LNCaP clone FGC (cell line): ENCODE measurements around the gene SUB1.
"Not testable (repeated sequence)": the region's sequence is repeated elsewhere in the genome, so short reads cannot be mapped to it uniquely, and the experiment has no call there.

Experiments used
- DNase-seq: peaks from one replicate; pipeline ENCODE4 v3.0.0-alpha.2; 2011; ENCODE audit warnings: low read depth
- H3K4me3 ChIP-seq: 2 replicates; pipeline ENCODE4 v1.5.1; 2011; ENCODE audit warnings: mild to moderate bottlenecking, low read depth, low read length, control low read depth
- TF ChIP-seq, protein P1 (sequence below): IDR thresholded peaks from 2 replicates; pipeline ENCODE4 v1.5.1; 2012; ENCODE audit warnings: mild to moderate bottlenecking; ENCODE audit not compliant: control insufficient read depth, insufficient read depth; ENCODE audit errors: extremely low read depth

The SUB1 gene

DNA sequence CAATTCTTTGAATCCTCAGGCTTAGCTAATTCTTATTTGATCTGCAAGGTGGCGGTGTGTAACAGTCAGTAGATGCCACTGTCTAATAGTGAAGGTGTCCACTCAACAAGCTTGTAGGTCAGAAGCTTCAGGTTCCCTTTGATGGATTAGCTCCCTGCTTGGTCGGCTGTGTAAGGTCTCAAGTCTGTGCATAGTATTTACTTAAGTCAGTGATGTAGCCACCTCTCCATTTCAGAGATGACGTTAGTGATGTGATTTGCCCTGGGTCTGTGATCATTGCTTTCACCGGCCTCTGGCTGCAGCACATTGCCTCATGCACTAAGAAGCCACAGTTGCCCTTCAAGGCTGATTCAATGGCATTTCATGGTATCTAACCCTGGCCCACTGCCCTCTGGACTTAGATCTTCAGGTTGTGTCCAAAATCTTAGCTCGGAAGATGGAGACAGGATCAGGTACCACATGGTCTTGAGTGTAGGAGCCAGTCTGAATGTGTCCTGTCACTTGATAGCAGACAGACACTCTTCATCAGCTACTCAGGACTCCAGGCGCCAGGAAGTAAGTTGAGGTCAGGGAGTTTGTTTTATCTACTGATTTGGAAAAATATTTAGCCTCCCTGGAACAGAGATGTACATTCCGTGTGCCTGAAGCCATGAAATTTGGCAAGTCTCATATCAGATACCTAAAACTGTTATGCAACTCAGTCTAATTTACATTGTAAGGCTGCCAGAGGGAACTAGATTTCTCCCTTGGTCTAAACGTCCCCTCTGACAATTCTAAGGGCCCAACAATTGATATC, 42.9 kb downstream of the SUB1 start:
- no peak overlapping the region for H3K4me3 ChIP-seq
- TF ChIP-seq, protein P1, sequence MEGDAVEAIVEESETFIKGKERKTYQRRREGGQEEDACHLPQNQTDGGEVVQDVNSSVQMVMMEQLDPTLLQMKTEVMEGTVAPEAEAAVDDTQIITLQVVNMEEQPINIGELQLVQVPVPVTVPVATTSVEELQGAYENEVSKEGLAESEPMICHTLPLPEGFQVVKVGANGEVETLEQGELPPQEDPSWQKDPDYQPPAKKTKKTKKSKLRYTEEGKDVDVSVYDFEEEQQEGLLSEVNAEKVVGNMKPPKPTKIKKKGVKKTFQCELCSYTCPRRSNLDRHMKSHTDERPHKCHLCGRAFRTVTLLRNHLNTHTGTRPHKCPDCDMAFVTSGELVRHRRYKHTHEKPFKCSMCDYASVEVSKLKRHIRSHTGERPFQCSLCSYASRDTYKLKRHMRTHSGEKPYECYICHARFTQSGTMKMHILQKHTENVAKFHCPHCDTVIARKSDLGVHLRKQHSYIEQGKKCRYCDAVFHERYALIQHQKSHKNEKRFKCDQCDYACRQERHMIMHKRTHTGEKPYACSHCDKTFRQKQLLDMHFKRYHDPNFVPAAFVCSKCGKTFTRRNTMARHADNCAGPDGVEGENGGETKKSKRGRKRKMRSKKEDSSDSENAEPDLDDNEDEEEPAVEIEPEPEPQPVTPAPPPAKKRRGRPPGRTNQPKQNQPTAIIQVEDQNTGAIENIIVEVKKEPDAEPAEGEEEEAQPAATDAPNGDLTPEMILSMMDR: peak; percentile 40
- no peak for DNase-seq

DNA sequence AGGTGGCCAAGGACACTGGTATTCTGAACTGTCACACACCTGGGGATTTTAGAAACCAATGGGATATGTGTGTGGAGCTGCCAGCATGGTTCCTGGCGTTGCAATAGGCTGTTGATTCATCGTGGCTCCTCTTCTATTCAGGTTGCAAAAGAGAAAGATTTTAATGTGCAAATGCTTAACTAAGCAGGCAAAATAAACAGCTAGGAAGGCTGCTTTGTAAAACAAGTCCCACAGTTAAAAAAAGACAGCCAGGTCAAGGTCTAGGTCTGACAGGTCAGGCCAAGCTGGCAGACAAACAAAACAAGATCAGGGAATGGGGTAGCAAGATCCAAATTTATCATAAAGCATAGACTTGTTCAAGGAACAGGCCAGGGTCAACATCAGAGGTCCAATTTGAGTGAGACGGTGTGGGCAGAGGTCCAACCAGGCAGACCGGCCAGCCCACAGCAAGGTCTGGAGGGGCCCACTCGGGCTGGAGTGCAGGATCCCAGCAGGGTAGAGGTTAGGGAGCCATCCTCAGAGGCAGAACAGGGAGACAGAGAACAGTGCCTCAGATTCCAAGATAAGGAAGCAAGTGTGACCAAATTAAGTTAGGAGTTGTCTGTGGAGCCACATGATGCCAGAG, 45.6 kb downstream of the SUB1 start:
- no peak for DNase-seq
- TF ChIP-seq, protein P1: no peak
- no peak overlapping the region for H3K4me3 ChIP-seq

DNA sequence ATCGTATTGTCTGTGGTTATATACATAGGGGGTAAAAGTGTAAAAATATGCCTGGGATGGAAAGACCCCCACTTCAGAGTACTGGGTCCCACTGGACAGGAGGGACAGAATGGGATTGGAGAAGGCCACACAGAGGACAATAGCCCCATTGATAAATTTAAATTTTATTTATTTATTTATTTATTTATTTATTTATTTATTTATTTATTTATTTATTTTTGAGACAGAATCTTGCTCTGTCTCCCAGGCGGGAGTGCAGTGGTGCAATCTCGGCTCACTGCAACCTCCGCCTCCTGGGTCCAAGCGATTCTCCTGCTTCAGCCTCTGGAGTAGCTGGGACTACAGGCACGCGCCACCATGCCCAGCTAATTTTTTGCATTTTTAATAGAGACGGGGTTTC, 47.7 kb downstream of the SUB1 start:
- H3K4me3 ChIP-seq, DNase-seq: not testable (repeated sequence)

DNA sequence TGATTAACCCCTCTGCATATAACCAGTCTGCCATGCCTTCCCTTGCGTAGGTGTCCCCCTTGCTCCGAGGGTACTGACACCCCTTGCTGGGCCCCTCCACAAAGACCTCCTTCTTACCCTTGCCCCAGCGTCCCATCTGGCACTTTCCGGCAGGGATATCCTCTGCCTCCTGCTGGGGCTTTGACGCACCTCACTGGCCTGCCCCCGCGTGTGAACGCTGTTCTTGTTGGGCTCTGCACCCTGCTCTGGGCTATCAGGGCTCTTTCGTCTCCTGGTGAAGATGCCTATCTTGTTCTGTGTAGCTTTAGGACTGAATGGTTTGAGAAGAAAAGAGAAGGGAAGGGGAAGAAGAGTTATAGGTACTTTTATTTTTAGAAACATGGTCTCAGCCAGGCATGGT, 53.0 kb downstream of the SUB1 start:
- DNase-seq: no peak
- no peak overlapping the region for H3K4me3 ChIP-seq
- TF ChIP-seq, protein P1: no peak

DNA sequence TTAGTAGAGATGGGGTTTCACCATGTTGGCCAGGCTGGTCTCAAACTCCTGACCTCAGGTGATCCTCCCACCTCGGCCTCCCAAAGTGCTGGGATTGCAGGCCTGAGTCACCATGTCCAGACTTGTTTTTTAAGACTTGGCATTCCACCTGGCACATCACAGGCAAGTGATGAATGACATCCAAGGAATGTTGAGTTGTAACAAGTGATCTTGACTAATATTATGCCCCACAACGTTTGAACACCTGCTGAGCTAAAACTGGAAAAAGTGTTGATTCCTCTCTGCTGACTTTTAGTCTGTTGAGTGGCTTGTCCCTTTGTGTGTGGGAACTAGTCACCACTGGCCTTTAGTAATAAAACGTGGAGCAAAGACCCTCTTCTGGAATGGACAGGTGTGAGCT, 54.6 kb downstream of the SUB1 start:
- no peak overlapping the region for H3K4me3 ChIP-seq
- TF ChIP-seq, protein P1: no peak
- DNase-seq: no peak

DNA sequence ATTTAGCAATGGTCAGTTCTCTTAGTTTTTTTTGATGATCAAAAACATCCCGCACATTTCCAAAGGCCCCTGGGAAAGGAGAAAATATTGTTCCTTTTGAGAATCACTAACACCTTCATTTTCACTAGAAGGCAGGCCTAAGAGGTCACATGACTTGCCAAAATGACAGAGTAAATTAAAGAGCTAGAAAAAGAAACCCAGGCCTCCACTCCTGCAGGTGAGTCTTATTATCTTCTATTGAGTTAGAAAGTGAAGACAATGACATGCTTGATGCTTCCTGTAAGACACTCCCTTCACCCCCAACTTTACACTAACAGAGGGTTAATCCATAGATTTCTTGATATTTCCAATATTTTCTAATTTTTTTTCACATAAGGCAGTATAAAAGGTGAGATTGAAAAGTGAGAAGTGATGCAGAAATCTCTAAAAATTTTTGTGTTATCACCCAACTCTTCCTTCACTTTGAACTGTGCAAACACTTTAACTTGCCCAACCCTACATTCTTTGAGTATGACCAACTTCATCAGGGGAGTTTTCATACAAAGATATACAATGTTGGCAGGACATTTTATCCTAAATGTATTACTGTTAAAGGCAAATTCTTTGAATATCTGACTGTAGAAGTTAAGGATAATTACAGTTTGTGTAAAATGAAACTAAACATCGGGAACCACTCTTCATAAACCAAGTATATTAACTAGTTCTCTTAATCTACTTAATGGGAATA, 57.1 kb downstream of the SUB1 start:
- no peak for DNase-seq
- TF ChIP-seq, protein P1: no peak
- no peak overlapping the region for H3K4me3 ChIP-seq

DNA sequence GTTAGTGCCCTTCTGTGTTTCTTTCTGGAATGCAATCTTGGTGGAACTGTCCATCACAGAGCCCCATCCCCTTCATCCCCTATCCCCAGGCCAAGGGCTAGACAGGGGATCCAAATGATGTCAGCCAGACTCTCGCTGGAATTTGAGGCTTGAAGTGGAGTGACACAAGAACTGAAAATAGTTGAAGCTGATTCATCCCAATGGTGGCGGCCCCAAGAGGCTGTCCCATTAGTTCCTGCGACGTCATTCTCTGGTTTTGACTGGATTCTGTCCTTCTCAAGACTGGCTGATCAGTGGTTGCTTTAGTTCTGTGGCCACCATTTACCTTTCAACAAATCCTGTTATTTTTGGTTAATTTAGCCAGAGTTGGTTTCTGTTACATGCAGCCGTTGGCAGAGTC, 59.9 kb downstream of the SUB1 start:
- TF ChIP-seq, protein P1: no peak
- no peak for DNase-seq

More for the DNA sequence above, 59.9 kb downstream of the SUB1 start:
- H3K4me3 ChIP-seq: no peak overlapping the region
